Pons (tissue), 1 donor: ENCODE measurements around the gene DNAJA4.
A peak's percentile ranks its signal among the peaks of the same experiment; 100 is the strongest.

Experiments used
- DNase-seq: peaks from one replicate; pipeline ENCODE4 v3.0.0-alpha.2; 2016; ENCODE audit warnings: low spot score

Gene DNAJA4

DNA sequence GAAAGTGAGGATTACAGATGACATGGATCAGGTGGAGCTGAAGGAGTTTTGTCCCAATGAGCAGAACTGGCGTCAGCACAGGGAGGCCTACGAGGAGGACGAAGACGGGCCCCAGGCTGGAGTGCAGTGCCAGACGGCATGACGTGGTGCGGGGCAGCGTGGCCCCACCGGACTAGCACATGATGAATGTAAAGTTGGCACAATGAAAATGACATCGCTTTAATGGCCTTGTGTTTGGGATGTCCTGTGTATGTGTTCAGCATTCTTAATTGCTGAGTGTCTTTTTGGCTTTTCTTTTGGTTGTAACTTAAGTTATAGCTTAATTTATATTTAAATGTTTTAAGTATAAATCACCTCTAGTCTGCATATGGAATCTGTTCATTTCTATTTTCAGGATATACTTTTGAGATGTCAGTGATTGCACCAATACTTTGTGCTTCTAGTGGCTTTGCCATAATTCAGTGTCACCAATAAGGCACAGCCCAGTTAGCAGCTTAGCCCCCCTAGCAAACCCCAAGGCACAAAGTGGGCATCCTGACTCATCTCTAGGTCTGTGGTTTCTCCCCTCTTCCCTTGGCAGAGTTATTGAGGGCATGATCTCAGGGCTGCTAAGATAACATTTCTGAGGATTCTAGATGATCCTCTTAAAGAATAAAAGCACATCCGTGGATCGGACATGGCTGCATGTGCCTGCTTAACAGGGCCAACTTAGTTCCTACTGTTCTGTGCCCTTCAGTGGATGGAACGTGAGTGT, 16.1 kb downstream of the DNAJA4 start:
- no peak for DNase-seq

DNA sequence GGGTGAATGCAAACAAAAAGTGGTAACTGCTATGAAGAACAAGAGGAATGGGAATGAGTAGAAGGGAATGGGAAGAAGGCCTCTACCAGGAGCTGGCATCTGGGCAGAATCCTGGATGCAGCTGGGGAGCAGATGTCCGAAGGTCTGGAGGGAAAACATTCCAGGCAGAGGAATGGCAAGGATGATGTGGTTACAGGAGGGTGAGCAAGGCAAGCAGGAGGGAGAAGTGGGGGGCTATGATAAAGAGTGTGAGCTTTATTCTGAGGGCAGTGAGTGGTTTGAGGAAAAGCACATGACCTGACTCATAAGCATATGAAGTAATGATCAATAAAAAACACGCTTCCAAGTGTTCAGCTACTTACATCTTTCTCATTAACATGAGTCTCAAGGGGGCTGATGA, 18.0 kb downstream of the DNAJA4 start:
- DNase-seq = no peak

DNA sequence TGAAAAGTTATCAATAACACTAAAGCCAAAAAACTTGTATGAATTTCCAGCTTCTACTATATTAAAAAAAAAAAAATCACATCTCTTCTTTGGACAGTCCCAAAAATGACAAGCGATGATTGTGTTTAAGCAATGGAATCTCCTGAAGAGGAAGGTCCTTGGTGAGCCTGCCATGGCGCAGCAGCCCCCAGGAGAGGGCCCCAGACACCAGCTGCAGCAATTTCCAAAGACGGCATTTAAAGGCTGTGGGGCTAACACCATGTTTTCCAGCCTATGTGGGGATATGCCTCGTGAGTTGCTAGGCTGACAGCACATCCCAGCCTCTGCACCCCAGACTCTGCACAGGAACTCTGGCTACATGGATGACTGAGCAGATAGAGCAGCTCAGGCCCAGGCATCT, 20.4 kb downstream of the DNAJA4 start:
- no peak for DNase-seq

DNA sequence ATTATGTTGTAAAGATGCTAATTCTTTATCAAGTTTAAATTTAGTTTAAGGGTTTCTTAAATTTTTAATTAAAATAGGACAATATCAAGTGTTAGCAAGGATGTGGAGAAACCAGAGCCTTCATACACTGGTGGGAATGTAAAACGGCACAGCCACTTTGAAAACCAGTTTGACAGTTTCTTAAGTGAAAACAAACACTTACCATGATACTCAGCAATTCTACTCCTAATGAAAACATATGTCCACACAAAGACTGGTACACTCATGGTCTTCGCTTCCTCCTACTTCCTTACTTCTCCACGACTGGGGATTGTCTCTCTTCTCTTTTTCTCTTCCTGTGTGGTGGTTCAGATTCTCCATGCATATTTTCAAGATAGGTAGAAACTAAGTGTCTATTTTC, 25.9 kb downstream of the DNAJA4 start:
- DNase-seq = no peak

DNA sequence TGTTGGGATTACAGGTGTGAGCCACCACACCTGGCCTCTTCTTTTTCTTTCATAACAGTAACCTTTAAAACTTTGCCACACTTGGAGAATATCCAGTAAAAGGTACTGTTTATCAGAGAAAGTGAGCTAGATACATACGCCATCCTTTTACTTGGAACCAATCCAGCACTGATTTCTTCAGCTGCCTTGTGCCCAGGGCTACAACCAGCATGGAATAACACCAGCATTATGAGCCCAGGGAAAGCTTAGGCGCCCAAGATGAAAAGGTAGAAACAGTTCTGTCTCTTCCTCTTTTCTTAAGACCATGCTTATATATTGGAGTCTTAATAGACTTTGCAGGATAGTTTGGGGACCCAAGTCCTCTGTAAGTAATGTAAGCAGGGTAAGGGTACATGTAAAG, 26.7 kb downstream of the DNAJA4 start:
- no peak for DNase-seq

DNA sequence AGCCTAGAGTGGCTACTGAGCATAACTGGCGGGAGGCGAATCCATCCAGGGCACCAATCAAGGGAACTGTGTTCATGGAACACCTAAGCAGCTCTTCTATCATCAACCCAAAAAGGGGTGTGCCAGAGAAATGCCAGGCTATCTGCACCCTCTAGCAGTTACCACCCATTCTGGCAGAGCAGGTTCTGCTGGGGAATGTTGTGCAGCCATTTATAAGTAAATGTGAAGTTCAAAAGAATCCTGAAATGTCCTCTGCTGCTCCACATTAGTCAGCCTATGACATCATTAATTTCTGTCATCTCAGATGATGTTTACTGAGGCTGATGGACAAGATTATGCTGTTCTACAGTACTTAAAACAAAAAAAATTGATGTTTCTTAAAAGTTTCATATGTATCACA, 27.3 kb downstream of the DNAJA4 start:
- no peak for DNase-seq

DNA sequence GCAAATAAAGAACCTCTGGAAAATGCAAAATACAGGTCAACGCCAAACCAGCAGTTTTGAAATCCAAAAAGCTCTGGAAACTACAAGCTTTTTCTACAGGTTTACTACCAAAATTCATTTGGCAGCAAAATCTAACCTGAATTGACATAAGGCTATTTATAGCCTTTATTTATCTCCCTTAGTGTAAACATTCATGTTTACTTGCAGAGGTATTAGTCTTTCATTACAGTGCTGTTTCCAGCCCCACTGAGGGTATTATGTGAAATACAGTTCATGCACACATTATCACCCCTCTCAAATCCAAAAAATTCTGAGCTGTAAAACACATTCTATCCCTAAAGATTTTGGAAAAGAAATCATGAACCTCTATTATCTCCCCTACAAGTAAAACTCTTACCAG, 27.9 kb downstream of the DNAJA4 start:
- no peak for DNase-seq

DNA sequence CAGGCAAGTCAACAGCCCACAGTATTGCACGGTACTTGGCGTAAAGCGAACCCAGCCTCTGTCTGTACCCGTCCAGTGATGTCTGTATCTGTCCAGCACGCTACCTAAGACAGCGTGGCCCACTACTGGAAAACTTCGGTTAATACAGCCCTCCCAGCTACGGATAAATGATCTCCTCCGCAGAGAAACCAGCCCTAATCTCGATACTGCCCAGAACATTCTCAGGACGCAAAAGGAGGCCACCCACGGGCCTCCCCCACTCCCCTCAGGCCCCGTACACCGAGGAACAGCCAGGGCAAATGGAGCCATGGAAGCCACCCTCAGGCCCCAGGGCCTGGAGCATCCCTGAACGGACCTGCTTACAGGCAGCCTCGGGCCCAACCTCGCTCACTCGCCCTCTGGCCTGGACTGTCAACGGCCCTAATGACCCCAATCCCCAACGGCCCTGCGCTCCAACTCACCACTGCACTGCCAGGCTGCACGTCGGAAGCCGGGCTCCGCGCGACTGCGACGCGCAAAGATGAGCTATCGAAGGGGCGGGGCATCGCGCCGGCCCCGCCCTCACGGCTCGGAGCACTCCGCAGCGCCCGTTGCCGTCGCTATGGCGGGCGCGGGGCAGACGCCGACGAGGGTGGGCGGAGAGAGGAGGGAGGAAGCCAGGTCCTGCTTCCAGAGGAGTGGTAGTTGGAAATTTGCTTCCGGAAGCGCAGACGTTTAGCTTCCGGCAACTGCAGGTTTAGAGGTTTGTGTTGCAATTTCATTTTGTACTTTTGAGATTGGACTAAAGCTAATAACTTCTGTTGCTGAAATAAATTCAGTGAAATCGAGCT, 35.0 kb downstream of the DNAJA4 start, which contains the start of gene SKIC8:
TSS of gene SKIC8 (minus strand) at position 509 of the 830 bp plus-strand sequence. CDS start 3,923 bp downstream, outside the sequence.
- DNase-seq = peak; percentile 88

DNA sequence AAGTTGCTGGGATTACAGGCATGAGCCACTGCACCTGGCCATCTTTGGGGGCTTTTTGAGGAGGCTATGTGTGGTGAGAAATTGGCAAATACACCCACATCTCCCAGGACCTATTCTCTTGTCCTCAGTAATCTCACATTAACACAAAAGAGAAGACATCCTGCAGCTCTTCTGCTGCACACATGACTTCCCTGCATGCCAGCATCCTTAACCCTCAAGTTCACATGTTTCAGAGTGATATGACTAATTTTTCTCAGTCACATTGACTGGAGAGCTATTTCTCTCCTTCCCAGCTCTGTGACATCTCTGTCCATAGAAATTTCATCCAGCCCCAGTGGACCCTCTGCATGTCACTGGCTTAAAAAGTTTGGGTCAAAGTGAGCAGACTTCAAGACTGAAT, 37.0 kb downstream of the DNAJA4 start:
- no peak for DNase-seq

DNA sequence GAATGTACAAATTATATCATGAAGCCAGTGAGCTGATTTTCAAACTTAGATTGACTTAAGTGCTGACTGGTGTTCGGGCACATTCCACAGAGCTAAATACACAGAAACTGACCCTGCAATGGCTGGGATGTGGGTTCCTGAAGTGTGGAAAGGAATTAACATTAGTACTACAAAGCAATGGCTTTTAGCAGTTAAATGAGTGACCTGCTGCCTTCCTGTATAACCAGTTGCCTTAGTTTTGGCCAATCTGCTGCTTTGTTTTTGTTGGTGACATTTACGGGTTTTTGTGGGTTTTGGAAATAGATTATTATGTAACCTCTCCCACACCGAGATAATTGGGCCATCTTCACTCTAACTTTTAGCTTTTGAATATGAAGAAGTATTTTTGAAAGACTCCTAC, 37.5 kb downstream of the DNAJA4 start:
- no peak for DNase-seq

DNA sequence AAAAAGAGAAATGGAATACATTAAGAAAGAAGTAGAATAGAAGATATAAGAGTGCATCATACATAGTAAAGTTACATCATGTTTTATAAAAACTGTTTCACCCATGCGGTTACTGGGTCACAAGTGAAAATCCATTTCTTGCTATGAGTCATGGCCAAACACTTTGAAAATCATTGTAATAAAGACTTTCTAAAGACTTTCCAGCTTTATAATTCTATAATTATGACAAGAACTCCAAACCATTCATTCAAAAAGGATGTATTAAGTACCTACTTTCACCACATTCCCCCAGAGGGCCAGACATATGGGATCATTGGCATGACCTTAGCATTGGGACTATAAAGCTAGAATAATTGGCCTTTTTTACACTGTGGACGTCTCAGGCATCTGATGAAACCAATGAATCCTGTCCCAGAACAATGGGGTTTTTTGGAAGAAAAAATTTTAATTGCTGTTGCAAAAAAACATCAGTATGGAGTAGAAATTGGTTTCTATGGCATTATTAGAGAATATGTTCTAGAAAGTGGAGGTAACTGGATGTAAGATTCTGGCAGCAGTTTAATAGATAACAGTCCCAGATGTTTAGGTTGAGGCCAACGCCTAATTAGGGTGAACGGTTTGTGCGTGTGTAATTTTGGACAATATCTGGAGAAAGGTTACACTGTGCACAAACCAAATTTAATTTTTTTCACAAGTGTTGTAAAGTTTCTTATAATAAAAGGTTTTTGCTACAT, 38.4 kb downstream of the DNAJA4 start:
- DNase-seq = no peak

DNA sequence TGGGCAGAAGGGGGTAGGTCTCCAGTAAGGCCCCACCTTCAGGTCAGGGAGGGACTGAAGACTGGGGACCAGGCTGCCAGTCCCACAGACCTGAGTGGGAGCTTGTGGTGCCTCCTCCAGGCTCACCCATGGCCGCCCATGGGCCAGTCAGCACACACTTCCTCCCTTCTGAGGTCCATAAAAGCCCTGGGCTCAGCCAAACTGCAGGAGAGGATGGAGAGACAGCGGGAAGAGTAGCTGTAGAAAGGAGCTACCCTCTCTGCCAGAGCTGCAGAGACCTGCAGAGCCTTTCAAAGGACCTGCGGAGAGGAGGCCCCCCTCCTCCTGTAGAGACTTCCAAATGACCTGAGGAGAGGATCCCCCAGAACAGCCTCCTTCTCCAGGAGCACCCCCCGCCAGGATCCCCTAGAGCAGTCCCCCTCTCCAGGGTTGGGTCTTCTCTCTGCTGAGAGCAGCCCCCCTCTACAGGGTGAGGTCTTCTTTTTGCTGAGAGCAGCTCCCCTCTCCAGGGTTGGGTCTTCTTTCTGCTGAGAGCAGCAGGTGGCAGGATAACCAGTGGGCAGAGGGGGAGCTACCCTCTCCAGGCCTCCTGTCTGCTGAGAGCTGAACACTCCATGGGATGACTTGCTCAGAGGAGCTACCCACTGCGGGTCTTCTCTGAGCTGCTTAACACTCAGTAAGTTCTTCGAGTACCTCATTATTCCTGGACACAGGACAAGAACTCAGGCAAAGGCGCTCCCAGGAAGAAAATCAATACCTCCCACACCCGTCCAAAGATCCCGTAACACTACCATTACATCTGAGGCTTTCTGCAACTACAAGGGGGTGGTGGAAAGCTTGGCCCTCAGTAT, 40.1 kb downstream of the DNAJA4 start:
- no peak for DNase-seq

DNA sequence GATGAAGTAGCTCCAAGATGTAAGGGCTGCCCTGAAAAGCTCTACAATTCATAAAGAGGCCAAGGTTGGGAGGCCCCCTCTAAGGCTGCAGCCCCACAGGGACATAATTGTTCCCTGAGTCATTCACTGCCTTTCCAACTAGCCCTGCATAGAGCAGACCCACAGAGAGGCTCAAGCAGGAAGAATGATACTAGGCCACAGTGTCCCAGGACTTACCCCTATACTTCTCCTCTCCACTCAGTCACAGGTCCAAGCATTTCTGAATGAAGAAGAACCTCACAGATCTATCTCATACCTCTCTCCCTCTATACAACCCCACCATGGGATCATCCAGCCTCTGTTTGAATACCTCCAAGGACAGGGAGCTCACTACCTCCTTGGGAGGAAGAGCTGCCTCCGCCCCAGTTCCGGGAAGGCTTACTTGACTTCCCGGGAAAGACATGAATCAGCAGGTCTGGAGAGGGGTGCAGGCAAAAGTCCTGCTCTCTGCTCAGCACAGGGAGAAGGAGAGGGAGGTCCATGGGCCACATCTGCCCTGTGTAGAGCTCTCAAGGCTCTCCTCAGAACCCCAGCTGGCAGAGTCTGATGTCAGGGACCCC, 41.9 kb downstream of the DNAJA4 start:
- DNase-seq = no peak

DNA sequence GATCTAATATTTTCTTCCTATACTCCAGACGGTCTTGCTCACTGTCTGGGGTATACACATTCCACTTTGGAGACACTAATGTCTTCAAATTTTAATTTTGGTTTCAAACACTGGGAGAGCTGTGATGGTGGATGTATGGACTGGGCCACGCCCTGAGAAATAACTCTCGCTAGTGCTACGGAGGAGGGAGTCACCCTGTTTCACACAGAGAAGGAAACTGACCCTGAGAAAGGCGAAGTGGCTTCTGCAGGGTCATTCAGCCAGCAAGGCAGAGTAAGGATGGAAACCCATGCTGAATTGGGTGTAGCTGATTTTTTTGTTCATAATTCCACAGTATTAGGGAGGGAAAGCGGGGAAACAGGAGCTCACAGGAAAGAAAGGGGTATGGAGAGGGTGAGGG, 43.6 kb downstream of the DNAJA4 start:
- no peak for DNase-seq

DNA sequence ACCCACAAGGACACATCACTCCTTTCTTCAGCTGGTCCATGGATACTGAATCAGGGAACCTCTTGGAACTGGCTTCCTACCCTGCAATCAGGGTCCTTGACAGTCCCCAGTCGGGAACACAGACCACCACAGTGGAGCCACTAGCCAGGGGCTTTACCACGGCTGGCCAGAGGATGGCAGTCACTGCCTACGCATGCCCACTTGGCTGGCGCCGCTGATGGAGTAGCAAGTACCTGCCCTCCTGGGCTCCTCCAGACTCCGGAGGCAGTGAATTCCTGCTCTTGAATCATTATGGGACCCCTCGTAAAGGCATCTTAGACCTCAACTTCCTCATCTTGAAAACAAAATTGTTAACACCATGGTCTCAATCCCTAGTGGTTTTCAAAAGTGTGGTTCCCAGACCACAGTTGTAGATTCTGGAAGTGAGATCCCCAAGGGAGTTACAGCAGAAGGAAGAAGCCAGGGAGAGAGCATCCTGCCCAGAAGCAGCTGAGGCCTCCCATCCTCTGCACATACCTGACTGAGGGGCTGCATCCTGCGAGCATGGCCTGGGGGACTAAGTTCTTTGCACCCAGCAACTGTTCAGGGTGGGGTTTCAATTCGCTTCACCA, 44.2 kb downstream of the DNAJA4 start:
- DNase-seq = peak; percentile 53

DNA sequence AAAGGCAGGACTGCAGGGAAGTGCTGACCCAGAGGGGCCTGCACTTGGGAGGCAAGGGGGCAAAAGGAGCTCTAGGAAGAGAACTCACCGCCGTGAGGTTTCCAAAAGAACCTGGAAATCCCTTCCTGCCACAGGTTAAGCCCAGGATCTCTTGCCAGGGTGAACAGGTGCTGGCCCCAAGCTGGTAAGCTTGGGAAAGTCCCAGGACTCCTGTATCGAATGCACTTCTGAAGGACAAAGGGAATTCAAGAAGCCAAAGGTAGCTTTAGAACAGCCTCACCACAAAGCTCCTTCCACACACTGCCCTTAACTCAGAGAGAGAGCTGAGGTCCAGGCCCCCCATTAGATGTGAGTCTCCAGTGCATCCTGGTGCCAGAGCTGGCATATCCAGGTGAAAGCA, 46.9 kb downstream of the DNAJA4 start:
- DNase-seq = no peak

DNA sequence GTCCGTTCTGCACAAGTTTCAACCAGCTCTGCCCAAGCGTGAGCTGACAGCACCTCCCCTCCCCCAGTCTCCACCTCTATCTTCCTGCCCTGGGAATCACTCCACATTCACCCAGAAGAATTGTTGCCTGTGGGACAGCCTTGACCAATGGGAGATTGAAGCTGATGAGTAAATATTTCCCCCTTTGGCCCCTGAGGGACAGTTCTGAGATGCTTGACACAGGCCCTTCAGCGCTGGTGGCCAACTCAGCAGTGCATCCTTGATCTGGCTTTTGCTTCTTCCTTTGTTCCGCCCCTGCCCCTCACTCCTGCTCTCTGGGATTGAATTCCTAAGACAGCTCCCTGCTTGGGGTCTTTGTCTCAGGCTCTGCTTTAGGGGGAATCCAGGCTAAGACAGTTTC, 48.2 kb downstream of the DNAJA4 start:
- no peak for DNase-seq

DNA sequence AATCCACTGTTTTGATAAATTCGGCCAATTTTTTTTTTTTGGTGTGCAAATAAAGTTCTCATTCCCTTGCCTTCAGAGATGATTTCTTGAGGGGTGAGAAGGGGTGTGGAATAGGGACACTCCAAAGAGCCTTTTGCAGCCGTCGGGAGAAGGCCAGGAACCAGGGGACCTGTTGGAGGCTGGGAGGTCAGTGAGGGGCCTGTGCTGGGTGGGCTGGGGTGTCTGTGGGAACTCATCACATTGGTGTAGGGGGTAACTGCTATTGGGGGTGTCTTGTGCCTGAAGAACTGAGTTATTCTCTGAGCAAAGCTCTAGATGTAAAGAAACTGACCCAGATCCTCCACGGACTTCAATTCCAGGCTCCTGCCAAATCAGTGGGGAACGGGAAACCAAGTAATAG, 48.6 kb downstream of the DNAJA4 start:
- DNase-seq = no peak

DNA sequence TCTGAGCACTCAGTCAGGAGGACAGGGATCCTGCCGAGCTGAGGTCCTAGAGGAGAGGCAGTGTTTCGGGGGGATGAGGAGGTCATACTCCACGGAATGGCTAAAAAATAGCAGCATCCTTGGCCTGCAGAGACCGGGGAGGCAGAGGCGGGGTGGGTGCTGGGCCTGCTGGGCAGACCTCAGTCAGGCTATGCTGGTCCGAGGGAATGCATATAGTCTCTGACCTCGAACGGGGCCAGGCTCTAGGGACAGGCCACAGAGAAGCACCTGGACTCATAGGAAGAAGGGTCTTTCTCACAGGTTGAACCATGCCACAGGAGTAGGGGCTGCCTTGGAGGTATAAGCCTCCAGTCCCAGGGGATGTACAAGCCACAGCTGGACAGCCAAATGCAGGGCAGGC, 49.0 kb downstream of the DNAJA4 start:
- DNase-seq = no peak

DNA sequence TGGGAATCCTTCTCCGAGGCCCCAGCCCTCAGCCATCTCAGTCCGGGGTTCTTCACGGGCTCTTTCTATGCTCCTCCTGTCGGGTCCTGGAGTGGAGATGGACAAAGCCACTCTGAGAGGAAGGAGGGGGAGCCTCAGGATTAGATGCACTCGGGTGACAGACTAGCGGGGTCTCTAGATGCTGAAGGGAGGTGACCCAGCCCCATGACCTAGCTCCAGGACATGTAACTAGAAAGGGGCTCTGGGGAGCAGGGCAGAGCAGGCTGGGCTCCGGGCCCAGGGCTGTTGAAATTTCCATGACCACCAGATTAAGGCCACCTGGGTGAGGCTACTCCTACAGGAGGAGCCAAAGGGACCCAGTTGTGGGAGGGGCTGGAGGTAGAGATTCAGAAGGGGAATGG, 49.8 kb downstream of the DNAJA4 start:
- no peak for DNase-seq

DNA sequence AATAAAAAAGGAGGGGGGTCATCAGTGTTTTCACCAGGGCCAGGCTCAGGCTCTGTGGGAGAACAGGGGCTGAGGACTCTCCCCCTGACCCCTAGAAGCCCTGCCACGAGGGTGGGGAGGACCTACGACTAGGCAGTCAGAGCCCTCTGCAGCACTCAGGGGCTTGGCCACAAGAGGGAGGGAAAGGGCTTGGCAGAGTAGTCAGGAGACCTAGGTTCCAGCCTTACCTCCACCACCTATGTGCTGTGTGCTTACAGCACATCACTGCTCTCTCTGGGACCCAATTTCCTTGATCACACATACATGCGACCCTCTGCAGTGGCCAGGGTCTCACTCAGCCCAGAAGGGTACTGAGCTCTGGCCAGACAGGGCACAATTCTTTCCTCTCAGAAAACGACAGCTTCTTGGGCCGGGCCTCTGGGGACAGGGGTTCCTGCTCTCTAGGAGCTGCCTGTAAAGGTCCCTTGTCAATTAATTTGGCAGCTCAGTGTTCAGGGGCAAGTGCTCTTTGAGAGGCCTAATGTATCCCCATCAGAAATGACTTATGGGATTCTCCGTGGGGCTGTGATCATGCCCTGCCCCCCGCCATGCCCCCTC, 51.4 kb downstream of the DNAJA4 start:
- DNase-seq = peak; percentile 40
